ENCODE data around the gene LRRC2.
"Not testable (repeated sequence)": the region's sequence is repeated elsewhere in the genome, so short reads cannot be mapped to it uniquely, and the experiment has no call there.

LRRC2 gene, protein sequence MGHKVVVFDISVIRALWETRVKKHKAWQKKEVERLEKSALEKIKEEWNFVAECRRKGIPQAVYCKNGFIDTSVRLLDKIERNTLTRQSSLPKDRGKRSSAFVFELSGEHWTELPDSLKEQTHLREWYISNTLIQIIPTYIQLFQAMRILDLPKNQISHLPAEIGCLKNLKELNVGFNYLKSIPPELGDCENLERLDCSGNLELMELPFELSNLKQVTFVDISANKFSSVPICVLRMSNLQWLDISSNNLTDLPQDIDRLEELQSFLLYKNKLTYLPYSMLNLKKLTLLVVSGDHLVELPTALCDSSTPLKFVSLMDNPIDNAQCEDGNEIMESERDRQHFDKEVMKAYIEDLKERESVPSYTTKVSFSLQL

DNA sequence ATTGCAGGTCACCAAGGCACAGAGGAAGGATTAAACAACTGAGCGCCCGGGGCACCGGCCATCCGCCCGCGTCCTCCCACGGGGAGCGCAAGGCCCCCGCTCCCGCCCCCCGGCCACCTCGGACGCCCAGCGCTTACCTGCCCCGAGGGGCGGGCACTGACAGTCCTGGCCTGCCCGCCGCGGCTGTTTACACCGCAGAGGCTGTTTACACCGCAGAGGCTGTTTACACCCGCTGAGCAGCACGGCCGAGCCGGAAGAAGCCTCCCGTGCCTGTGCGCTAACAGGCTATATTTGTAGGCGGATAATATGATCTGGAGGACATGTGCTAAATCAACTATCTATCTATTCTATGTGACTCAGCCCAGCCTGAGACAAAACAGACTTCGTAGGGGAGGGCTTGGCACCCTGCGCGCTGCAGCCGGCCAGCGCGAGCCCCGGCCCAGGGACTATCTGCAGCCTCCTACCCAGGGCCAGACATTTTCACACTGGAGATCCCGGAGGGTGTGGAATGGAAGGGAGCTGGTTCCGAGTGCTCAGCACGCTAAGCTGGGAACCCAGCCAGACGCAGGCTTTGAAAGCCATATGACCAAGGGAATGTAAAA lies at the start of gene LRRC2:
Gene LRRC2 (minus strand): TSS at position 263 of the 602 bp plus-strand sequence. CDS start 14,711 bp downstream, outside the sequence.
- no peak for DNase-seq

DNA sequence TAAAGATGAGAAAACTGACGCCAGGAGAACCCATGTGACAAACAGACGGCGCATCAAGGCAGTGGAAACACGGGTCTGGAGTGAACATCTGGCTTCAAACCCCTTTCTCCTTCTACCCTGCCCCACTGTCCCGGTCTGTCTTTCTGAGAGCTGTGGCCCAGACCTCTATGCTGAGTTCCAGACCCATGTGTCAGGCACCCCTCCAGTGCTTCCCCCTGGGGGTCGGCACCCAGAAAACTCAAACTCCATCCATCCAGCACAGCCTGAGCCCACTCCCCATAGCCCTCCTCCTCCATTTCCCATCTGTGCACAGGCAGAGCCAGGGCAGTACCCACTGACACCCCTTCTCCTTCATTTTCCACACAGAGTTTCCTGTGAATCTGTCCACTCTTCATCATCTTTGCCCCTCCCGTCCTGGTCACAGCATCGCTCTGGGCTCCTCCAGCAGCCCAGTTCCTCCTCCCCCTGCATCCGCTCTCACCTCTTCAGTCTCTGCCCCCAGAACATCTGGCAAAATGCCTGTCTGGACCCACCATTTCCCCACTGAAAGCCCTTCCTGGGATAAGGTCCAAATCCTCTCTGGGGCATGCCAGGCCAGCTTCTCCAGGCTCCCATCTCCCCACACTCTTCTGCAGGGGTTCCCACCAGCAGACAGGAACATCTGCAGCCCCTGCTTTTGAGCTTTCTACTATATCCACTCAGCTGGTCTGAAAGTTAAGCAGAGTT lies 49.1 kb upstream of the LRRC2 start:
- DNase-seq = no peak

DNA sequence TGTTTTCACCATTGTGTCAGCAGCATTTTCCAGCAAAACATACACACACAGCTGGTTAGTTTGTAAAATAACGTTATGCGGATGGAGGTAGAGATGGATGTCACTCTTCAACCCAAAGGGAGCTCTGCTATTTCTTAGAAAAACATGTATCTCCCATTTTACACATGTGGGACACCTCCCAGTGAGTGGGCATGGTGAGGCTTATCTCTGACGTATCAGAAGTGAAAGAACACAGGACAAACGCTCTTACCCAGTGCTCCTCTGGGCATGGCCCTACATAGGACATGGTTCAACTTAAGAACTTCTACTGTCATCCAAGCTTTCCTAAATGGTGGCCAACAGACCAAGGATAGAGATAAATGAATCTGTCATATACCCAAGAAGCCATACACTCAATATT lies 48.3 kb upstream of the LRRC2 start:
- DNase-seq = no peak

DNA sequence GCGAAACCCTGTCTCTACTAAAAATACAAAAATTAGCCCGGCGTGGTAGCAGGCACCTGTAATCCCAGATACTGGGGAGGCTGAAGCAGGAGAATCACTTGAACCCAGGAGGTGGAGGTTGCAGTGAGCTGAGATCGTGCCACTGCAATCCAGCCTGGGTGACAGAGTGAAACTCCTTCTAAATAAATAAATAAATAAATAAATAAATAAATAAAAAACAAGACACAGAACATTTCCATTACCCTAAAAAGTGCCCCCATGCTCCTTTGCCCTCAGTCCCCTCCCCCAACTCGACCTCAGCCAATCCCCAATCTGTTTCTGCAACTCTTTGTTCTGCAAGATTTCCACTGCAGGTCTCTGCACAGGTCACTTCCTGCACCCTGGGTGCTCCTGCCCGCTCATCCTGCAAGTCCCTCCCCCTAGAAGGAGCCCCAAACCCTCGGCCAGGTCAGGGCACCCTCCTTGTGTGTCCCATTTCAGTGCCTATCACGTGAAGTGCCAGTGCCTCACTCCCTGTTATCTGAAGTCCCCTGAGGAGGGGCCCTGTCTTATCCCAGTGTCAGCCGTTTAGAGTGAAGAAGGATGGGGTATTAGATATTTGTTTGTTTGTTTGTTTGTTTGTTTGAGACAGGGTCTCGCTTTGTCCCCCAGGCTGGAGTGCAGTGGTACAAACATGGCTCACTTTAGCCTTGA lies 47.4 kb upstream of the LRRC2 start:
- DNase-seq = no peak

DNA sequence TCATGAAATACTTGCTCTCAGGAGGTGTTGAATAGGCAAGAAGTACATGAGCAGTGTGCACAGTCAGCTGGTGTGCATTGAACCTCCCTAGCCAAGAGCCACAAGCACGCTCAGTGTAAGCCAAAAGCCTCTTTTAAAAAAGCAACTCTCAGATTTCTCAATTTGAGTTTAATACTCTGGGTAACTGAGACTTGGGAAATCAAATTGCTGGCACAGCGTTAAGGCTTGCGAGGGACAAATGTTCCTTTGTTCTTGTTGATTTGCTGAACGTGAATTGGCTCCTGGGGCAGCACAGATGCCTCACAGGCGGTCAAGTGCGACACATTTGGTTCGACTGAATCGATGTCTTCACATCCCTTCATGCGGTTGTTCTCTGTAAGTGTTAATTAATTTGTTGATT lies 46.2 kb upstream of the LRRC2 start, which contains the start of gene FAM240A:
Gene FAM240A (plus strand): TSS at position 202 of the 400 bp plus-strand sequence. CDS start 159 bp downstream, at position 361.
- no peak for DNase-seq

DNA sequence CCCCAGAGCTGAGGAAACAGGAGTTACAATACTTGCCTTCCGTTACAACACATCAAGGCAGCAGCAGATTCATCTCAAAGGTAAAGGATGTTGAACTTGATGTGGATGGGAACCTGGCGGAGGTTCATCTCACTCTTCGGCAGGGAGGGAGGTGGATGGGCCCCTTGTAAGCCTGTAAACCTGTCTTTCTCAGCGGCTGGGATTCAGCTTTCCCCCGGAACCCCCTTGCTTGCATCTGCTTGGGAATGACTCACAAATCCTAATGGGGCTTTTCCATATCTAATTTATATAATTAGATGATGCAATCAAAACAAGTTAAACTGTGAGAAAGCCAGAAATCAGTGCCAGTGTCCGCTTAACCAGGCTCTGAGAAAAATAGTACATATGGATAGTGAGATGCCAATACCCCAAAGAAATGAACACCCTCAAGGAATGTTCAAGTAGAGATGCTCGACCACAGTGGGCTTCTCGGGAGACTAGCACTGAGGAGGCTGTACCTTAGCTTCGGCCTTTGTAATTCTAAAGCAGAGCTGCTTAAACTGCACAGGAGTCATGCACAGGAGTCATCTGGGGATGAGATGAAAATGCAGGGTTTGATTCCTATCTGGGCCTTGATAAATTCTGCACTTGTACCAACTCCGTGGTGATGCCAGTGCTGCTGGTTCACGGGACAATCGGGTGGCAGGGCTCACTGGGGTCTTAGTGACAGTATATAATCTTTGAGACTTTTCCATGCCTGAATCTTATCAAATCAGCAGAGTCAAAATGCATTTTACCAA lies 44.0 kb upstream of the LRRC2 start:
- no peak for DNase-seq

DNA sequence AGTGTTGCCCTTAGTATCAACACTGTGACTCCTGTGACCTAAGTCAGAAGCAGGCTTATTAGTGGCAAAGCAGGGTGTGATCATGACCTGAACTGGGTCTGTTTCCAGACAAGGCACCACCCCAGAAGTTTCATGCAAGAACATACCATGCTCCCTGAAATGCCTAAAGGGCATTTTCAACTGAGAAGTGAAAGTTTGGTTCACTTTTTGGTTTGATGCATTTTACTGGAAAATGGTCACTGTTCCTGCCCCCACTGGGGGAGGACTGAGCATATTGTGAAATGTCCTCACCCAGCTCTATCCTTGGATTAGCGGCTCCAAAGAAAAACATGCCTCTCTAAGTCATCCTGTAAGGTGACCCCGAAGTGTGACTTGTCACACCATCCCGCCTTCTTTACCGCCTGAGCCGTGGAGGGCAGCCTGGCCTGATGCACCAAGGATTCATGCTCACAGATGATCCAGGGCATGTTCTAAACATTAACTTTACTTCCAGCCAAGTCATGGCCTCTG lies 43.2 kb upstream of the LRRC2 start:
- DNase-seq = no peak

DNA sequence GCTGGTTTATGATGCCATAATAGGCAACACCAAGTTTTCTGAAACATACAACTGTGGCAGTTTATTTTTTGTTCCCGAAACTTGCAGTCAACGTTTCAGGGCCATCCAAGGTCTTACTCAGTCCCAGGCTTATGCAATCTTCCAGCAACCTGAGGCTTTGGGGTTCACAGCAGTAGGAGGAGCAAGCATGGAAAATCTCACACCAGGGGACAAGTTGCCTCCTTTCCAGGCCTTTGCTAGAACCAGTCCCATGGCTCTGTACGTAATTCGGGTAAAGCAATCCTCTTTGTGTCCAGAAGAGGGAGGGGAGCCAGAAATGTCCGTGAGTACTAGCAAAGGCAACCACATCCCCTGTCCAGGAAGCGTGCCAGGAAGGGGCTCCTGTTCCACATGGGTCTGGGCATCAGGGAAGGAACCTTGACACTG lies 41.5 kb upstream of the LRRC2 start:
- DNase-seq = no peak

DNA sequence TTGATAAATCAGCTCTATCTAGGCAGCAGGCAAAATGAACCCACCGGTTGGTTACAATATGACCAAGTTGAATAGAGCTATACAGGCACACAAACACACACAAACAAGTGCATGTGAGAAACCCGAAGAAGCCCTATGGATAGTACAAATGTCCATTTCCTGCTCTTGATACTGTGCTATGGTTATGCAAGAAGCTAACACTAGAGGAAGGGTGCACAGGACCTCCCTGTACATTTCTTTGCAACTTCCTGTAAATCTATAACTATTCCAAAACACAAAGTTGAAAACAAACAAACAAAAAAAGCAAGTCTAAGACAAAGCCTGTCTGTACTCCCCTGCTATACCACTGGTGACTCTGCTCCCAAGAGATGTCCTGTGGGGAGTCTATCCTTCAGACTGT lies 38.0 kb upstream of the LRRC2 start:
- no peak for DNase-seq

DNA sequence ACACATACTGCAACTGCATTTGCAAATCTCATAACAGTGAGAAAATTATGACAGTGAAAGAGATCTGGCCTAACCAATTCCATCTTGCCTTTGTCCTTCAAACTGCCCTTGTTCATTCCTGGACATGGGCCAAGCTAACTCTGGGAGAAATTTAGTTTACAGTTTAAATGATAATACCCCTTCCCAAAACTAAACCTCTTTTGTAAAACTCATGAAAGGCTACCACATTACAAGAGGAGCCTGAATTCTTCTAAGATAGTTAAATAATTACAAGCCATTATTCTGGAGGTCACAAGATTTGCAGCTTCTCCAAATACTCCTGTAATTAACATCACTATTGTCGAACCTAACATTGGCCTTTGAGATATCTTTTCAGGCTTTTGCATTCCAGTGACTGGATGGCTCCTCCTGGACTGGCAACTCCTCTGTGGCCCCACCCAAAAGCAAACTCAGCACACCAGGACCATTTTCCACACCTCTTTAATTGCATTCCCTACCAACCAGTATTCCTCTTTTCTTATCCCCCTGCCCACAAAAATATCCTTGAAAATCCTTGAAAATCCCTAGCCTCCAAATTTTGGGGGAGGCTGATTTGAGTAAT lies 37.4 kb upstream of the LRRC2 start:
- DNase-seq = no peak

DNA sequence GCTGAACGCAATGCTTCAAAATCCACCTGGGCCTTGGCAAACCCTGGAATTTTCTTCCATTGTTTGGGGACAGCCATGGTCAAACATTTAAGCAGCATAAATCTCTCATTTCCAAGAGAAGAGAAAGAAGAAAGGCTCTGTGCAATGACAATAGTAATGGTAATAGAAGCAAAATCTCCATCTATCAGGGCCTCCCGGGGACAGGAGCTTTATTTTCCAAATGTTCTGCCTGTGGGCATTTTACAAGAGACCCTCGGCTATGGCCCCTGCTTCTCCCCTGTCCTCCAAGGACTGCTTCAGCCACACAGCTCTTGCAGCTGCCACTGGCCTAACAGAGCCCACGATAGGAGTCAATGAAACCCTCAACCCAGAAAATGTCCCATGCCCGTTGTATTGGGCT lies 33.5 kb upstream of the LRRC2 start:
- no peak for DNase-seq

DNA sequence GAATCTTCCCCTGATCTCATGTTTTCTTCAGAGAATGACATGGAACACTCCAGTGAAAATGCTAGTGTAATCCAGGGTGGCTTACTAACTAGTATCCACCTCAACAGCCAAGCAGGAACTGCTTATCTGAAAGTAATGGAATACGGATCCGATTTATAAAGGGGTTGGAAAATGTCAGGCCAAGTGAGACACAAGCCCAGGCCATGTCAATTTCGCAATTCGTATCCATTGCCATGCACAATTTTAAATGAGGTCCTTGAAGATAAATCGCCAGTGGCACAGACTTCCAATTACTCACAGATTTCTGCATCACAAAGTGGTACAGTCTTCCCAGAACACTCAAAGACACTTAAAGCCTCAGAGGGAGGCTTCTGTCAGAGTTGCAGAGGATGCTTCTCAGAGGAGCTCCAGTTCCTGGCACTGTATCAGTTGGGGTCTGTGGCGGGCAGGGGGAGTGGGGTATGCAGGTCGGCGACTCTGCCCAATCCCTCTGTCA lies 29.8 kb upstream of the LRRC2 start:
- DNase-seq = no peak

DNA sequence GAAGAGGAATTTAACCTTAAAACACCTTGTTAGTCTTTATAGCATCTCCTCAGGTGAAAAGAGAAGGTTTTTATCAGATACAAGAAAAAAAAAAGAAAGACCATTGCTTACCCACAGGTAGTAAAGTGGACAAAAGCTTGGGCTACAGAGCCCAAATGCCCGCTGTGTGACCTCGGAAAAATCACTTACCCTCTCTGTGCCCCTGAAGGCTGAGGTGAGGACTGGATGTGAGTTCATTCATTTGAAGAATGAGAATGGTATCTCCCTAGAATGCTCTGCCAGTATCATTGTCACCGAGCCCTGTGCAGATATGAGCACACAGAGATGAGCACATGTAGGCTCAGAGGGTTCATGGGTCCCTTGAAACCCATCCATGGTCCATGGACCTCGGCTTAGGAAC lies 28.6 kb upstream of the LRRC2 start:
- DNase-seq = no peak

DNA sequence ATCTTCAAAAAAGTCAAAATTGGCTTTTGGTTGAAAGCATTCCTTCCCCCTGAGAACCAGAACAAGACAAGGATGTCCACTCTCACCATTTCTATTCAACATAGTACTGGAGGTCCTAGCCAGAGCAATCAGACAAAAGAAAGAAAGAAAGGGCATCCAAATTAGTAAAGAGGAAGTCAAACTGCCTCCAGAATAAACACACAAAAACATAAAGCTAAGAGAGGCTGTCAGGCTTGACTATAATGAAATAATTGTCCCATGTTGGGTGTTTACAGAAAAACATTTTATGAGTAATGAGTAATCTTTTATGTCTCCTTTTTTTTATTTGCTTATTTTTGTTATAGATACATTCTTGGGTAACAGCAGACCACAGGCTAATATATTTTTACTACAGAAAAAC lies 27.9 kb upstream of the LRRC2 start:
- no peak for DNase-seq

DNA sequence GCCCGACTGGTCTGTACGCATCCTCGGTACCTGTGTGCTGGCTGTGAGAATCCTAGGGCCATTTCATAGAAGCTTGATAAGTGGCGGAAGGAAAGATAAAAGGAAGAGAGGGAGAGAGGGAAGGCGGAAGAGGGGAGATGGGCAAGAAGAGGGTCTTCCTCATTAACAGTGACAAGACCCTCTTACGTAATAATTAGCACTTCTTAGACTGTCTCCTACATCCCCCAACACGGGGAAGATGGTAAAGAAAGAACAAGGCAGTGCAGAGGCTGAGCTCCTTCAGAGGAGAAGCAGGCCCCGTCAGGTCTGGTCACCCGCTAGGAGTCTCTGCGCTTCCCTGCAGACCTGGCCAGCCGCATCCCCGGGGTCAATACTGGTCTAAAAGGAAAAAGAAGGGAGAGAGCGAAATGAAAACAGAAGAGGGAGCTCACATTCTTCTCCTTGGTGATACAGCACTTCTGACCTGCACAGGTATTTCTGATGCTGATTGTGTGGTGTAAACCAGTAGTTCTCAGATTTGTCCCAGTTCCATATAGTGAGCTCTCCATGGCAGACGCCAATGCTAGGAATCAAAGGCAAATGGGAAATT lies 27.3 kb upstream of the LRRC2 start:
- no peak for DNase-seq

DNA sequence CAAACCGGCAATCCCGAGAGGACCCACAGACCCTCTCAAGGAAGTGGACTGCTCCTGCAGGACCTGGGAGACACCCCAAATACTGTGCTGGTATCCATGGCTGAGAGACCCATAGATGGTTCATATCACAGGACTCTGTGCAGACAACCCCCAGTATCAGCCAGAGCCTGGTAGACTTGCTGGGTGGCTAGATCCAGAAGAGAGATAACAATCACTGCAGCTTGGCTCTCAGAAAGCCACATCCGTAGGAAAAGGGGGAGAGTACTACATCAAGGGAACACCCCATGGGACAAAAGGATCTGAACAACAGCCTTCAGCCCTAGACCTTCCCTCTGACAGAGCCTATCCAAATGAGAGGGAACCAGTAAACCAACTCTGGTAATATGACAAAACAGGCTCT lies 21.2 kb upstream of the LRRC2 start:
- DNase-seq = not testable (repeated sequence)

DNA sequence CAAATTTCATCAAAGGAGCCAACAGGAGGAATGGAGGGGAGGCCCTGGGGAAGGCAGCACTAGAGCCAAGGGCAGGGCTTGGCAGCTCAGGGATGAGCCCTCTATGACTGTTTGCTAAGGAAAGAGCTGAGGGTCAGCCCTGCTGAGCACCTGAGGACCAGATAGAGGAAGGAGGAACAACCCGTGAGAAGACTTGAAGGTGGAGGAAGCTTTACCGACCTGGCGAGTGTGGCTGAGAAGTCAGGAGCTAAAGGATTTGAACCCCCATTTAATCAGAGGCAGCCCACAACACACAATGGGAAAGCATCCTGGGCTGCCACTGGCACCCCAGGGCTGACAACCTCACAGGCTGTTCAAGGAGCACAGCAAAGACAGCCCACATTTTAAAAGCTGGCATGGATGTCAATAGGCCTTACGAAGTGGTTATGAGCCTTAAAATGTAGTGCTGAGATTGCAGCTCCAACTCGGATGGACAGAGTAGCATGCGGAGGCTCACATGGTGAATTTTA lies 20.7 kb upstream of the LRRC2 start:
- DNase-seq = no peak

DNA sequence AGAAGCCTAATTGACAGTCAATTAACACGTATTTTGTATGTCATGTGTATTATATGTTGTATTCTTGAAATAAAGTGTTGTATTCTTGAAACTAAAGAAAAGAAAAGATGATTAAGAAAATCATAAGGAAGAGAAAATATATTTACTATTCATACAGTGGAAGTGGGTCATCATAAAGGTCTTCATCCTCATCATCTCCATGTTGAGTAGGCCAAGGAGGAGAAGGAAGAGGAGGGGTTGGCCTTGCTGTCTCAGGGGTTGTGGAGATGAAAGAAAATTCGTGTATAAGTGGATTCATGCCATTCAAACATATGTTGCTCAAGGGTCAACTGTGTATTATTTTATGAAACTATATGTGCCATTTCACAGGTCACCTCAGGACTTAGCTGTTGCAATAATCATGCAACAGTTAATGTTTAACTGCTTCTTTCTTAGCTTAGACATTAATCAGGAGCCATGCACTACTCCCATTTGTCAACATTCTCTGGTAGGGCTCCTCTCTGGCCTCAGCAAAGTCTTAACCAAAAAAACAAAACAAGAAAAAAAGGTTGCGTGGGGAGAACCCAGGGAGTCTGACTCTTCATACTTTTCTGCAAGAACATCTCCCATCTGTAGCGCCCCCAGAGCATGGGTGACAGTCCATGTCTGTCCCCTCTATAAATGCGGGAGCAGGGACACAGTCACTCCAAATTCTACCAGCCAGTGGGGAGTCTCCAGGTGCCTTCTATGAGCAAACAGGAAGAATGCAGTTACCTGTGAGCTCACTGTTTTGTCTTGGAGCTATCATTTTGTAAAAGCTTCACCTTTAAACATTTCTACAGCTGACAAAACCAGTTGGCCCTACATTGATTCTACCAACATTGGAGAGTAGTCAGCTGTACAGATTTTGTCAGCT lies 19.9 kb upstream of the LRRC2 start:
- DNase-seq = no peak

DNA sequence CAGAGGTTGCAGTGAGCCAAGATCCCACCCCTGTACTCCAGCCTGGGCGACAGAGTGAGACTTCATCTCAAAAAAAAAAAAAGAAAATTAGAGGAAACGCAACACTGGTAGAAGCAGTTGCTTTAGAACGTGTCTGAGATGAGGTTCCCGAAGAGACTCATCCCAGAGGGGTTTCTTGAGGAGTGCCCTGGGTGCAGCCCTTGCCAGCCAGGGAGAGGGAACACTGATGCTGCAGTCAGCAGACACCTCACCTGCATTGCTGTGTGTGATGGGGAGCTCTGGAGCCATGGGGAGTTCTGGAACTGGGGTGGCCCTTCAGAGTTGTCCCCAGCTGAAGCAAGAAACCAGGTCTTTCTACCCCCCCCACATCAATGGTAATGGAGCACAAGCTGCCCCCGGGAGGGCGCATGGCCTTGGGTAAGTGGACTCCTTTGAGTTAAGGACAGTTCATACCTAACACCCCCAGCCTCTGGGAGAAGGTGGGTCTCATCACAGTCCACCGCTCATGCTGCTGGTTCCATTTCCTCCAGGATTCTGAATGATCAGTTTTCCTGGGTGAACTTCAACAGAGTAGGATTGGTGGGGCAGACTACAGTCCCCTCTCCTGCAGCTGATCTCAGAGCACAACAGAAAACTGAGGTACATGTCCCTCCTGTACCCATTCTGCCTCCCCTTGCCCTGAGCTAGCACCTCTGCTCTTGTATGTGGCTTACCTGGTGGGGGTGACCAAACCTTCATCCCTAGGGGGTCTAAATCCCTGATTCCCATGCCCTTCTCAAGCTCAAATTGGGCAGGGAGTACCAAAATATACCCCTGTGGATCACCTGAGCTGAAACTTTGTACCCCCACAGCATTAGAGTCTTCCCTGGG lies 18.7 kb upstream of the LRRC2 start:
- no peak for DNase-seq

All from DMS79 treated with DMSO at 0.1 percent for 48 hours (cell line).